NOMO-1 treated with dmso at 0.1 percent for 144 hours (cell line): ENCODE results near the gene MSRB2.

Experiments
- DNase-seq: peaks from one replicate; lab custom pipeline; 2025; ENCODE audit not compliant: unreplicated experiment; lab: John Stamatoyannopoulos, UW

The MSRB2 gene

DNA sequence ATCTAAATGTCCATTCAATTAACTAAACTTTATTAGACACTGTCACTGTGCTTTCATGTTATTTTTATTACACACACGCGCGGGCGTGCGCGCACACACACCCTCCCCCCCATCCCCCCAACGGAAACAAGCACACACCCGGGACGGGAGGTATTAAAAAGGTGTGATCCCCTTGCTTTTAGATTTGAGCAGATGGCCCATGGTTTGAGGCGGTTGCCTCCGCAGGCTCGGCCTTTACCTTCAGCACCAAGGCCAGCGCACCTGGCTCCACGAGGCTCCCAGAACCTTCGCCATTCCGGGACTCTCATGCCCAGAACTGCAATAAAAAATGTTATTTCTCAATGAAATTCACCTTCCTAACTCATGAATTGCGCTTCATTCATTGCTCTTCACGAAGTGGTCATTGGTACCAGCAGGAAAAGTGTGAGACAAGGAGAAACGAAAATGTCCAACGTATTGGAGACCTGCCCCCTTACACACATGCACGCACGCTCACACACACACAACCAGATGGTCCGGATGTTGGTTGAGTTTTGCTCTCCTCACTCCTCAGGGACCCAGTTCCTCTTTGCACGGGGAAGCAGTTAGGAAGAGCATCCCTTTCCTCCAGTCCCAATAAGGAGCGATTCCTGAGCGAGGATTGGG is 76.0 kb downstream of the MSRB2 start:
- no peak for DNase-seq
